ENCODE results near the gene DOK3. TPM values are rescaled to one million over a fixed set of nuclear protein-coding genes. Genes with fewer than 3 reads are reported as not detected.

The DOK3 gene
- total and polyA plus RNA-seq, 2 of the 13 experiments (the other 11 are each of a cell fraction or from before 2014, with no cell fraction given) = 1.4 to 1.5 TPM

- TF ChIP-seq RXRB (CRISPR knock-in tag; IDR thresholded peaks at IDR 0.05; ENCODE audit: borderline replicate concordance) = peak; percentile 63; the same call in 1 of the 2 replicates
- TF ChIP-seq, protein P1, sequence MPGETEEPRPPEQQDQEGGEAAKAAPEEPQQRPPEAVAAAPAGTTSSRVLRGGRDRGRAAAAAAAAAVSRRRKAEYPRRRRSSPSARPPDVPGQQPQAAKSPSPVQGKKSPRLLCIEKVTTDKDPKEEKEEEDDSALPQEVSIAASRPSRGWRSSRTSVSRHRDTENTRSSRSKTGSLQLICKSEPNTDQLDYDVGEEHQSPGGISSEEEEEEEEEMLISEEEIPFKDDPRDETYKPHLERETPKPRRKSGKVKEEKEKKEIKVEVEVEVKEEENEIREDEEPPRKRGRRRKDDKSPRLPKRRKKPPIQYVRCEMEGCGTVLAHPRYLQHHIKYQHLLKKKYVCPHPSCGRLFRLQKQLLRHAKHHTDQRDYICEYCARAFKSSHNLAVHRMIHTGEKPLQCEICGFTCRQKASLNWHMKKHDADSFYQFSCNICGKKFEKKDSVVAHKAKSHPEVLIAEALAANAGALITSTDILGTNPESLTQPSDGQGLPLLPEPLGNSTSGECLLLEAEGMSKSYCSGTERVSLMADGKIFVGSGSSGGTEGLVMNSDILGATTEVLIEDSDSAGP (CRISPR knock-in tag; IDR thresholded peaks at IDR 0.05; ENCODE audit: borderline replicate concordance) = no peak
- no peak for TF ChIP-seq ZNF546 (CRISPR knock-in tag; conservative IDR thresholded peaks at IDR 0.05)
- no peak for TF ChIP-seq ZBED4 (CRISPR knock-in tag; IDR thresholded peaks at IDR 0.05; ENCODE audit: borderline replicate concordance)
- TF ChIP-seq GTF3A (CRISPR knock-in tag; conservative IDR thresholded peaks at IDR 0.05) = no peak
- TF ChIP-seq ZNF260 (CRISPR knock-in tag; IDR thresholded peaks at IDR 0.05; ENCODE audit: borderline replicate concordance, low read depth) = no peak
- TF ChIP-seq, protein P2, sequence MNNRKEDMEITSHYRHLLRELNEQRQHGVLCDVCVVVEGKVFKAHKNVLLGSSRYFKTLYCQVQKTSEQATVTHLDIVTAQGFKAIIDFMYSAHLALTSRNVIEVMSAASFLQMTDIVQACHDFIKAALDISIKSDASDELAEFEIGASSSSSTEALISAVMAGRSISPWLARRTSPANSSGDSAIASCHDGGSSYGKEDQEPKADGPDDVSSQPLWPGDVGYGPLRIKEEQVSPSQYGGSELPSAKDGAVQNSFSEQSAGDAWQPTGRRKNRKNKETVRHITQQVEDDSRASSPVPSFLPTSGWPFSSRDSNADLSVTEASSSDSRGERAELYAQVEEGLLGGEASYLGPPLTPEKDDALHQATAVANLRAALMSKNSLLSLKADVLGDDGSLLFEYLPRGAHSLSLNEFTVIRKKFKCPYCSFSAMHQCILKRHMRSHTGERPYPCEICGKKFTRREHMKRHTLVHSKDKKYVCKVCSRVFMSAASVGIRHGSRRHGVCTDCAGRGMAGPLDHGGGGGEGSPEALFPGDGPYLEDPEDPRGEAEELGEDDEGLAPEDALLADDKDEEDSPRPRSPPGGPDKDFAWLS (CRISPR knock-in tag; IDR thresholded peaks at IDR 0.05; ENCODE audit: borderline replicate concordance) = no peak
- TF ChIP-seq KAT8 (CRISPR knock-in tag; IDR thresholded peaks at IDR 0.05) = peak; percentile 81
- TF ChIP-seq ELF3 (CRISPR knock-in tag; IDR thresholded peaks at IDR 0.05) = peak; percentile 13; the same call in 1 of the 2 replicates
- no peak for TF ChIP-seq ZEB1 (IDR thresholded peaks at IDR 0.05; ENCODE audit: insufficient replicate concordance, low read depth)
- no peak for TF ChIP-seq NFATC3 (CRISPR knock-in tag; IDR thresholded peaks at IDR 0.05)
- no peak for TF ChIP-seq UBTF (CRISPR knock-in tag; IDR thresholded peaks at IDR 0.05)
- TF ChIP-seq RFXAP (CRISPR knock-in tag; IDR thresholded peaks at IDR 0.05; ENCODE audit: borderline replicate concordance) = no peak
- no peak for TF ChIP-seq ZFP36L2 (CRISPR knock-in tag; IDR thresholded peaks at IDR 0.05)
- no peak for TF ChIP-seq NCOA2 (CRISPR knock-in tag; IDR thresholded peaks at IDR 0.05)
Observed at GRCh38 chr5:177554474-177555111, 45.0 kb upstream of the DOK3 start, which contains the start of gene FAM193B (continued).
